ENCODE measurements around the gene APBB2. TPM values are rescaled to one million over a fixed set of nuclear protein-coding genes. Genes with fewer than 3 reads are reported as not detected.
A peak's percentile ranks its signal among the peaks of the same experiment; 100 is the strongest.

Gene APBB2
- total RNA-seq, 1 donor = 92.3 TPM

DNA sequence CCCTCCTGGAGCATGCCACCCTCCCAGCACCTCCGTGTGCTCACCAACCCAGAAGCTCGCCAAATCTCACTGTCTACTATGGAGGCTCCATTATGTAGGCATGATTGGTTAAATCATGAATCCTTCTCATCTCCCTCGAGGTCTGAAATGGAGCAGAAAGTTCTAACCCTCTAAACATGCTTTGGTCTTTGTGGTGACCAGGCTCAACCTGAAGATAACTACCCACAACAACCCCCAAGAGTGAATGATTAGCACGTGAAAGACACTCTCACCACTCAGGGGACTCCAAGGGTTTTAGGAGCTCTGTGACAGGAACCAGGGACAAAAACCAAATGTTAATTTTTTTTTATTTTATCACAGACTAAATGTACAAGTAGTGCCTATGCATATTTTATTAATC is 47.2 kb downstream of the APBB2 start:
- no peaks in the 10 kb centered on the region for H3K36me3 ChIP-seq (ENCODE audit: insufficient read depth, low read length)
- no peak overlapping the region for H3K4me2 ChIP-seq (ENCODE audit: insufficient read depth, low read length)
- no peaks in the 10 kb centered on the region for H3K4me1 ChIP-seq (ENCODE audit: insufficient read depth, low read length)
- no peak overlapping the region for H2AFZ ChIP-seq (ENCODE audit: low read length)
- no peak for DNase-seq (ENCODE audit: insufficient read length, low spot score, missing footprints)
- H3K9me3 ChIP-seq (ENCODE audit: low read depth, low read length) = no peaks in the 10 kb centered on the region
- no peaks in the 10 kb centered on the region for H3K27me3 ChIP-seq (ENCODE audit: insufficient read depth, low read length)
- H3K79me2 ChIP-seq (ENCODE audit: insufficient read depth, low read length) = peaks cover 92% of the 10 kb centered on the region
- H3K4me3 ChIP-seq (ENCODE audit: insufficient read depth, low read length) = no peak overlapping the region
- H4K20me1 ChIP-seq (ENCODE audit: insufficient read depth, low read length) = no peaks in the 10 kb centered on the region
- no peak overlapping the region for H3K27ac ChIP-seq (ENCODE audit: low read depth, low read length)
- TF ChIP-seq, protein P1, sequence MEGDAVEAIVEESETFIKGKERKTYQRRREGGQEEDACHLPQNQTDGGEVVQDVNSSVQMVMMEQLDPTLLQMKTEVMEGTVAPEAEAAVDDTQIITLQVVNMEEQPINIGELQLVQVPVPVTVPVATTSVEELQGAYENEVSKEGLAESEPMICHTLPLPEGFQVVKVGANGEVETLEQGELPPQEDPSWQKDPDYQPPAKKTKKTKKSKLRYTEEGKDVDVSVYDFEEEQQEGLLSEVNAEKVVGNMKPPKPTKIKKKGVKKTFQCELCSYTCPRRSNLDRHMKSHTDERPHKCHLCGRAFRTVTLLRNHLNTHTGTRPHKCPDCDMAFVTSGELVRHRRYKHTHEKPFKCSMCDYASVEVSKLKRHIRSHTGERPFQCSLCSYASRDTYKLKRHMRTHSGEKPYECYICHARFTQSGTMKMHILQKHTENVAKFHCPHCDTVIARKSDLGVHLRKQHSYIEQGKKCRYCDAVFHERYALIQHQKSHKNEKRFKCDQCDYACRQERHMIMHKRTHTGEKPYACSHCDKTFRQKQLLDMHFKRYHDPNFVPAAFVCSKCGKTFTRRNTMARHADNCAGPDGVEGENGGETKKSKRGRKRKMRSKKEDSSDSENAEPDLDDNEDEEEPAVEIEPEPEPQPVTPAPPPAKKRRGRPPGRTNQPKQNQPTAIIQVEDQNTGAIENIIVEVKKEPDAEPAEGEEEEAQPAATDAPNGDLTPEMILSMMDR (IDR thresholded peaks at IDR 0.05; ENCODE audit: extremely low read depth, low read depth, low read length) = no peak

DNA sequence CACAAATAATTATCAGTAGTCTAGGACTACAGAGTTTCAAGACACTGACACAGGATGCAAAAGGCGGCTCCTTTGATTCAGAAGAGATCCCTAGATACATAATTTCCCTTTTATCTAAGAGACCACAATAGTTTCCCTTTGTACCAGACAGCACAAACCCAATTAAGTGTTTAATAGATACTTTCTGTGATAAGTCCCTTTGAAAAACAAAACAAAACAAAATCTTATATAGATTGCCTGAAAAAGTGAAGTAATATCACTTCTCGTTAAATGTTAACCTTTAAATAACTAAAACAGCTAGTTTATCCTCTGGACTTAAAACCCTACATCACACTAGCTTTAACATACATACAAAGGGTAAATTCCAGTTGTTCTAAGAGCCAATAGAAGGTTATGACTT is 49.9 kb downstream of the APBB2 start:
- no peak overlapping the region for H2AFZ ChIP-seq (ENCODE audit: low read length)
- no peak overlapping the region for H3K4me3 ChIP-seq (ENCODE audit: insufficient read depth, low read length)
- H3K9me3 ChIP-seq (ENCODE audit: low read depth, low read length) = no peaks in the 10 kb centered on the region
- H3K4me1 ChIP-seq (ENCODE audit: insufficient read depth, low read length) = peaks cover 24% of the 10 kb centered on the region
- no peaks in the 10 kb centered on the region for H3K36me3 ChIP-seq (ENCODE audit: insufficient read depth, low read length)
- H3K27me3 ChIP-seq (ENCODE audit: insufficient read depth, low read length) = no peaks in the 10 kb centered on the region
- H3K79me2 ChIP-seq (ENCODE audit: insufficient read depth, low read length) = peaks cover 77% of the 10 kb centered on the region
- no peak overlapping the region for H3K27ac ChIP-seq (ENCODE audit: low read depth, low read length)
- no peak for DNase-seq (ENCODE audit: insufficient read length, low spot score, missing footprints)
- TF ChIP-seq, protein P1 (IDR thresholded peaks at IDR 0.05; ENCODE audit: extremely low read depth, low read depth, low read length) = no peak
- no peak overlapping the region for H3K4me2 ChIP-seq (ENCODE audit: insufficient read depth, low read length)
- no peaks in the 10 kb centered on the region for H4K20me1 ChIP-seq (ENCODE audit: insufficient read depth, low read length)

DNA sequence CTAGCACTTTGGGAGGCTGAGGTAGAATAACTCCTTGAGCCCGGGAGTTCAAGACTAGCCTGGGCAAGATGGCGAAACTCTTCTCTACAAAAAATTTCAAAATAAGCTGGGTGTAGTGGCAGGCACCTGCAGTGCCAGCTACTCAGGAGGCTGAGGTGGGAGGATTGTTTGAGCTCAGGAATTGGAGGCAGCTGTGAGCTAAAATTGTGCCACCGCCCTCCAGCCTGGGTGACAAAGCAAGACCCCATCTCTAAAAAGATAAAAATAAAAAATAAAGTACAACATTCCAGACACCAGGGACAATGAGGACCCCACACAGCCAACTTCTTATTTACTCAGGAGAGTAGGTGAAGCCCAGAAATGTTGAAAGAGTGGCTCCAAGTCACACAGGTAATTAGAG is 53.0 kb downstream of the APBB2 start:
- TF ChIP-seq, protein P1 (IDR thresholded peaks at IDR 0.05; ENCODE audit: extremely low read depth, low read depth, low read length) = no peak
- H3K9me3 ChIP-seq (ENCODE audit: low read depth, low read length) = no peaks in the 10 kb centered on the region
- no peak overlapping the region for H2AFZ ChIP-seq (ENCODE audit: low read length)
- peak overlapping the region; percentile 83 for H3K27ac ChIP-seq (ENCODE audit: low read depth, low read length)
- H3K27me3 ChIP-seq (ENCODE audit: insufficient read depth, low read length) = no peaks in the 10 kb centered on the region
- no peaks in the 10 kb centered on the region for H3K36me3 ChIP-seq (ENCODE audit: insufficient read depth, low read length)
- no peaks in the 10 kb centered on the region for H4K20me1 ChIP-seq (ENCODE audit: insufficient read depth, low read length)
- H3K79me2 ChIP-seq (ENCODE audit: insufficient read depth, low read length) = peaks cover 82% of the 10 kb centered on the region
- H3K4me1 ChIP-seq (ENCODE audit: insufficient read depth, low read length) = peaks cover 46% of the 10 kb centered on the region
- no peak for DNase-seq (ENCODE audit: insufficient read length, low spot score, missing footprints)
- no peak overlapping the region for H3K4me3 ChIP-seq (ENCODE audit: insufficient read depth, low read length)
- H3K4me2 ChIP-seq (ENCODE audit: insufficient read depth, low read length) = peak overlapping the region; percentile 47

DNA sequence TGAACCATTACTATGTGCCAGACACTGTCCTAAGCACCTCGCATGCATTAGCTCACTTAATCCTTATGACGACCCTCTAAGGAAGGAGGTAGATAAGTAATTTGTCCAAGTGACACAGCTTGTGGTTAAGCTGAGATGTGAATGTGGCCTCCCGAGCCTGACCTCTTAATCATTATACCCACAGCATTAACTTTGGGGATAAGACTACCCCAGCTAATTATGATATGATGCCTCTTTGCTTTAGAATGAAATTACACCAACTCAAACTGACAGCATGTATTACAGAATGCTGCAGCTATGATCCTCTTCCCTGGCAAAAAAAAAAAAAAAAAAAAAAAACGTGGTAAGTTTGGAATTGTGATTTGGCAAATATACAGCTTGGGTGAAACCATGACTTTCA is 53.5 kb downstream of the APBB2 start:
- Histone ChIP-seq H4K20me1 (ENCODE audit: insufficient read depth, low read length) (no peaks in the 10 kb centered on the region), H3K9me3 (ENCODE audit: low read depth, low read length) (no peaks in the 10 kb centered on the region), H3K4me1 (ENCODE audit: insufficient read depth, low read length) (peaks cover 51% of the 10 kb centered on the region), H3K27ac (ENCODE audit: low read depth, low read length) (peak overlapping the region; percentile 83), H3K4me3 (ENCODE audit: insufficient read depth, low read length) (no peak overlapping the region), H3K36me3 (ENCODE audit: insufficient read depth, low read length) (no peaks in the 10 kb centered on the region), H3K4me2 (ENCODE audit: insufficient read depth, low read length) (peak overlapping the region; percentile 47), H2AFZ (ENCODE audit: low read length) (no peak overlapping the region), H3K27me3 (ENCODE audit: insufficient read depth, low read length) (no peaks in the 10 kb centered on the region), H3K79me2 (ENCODE audit: insufficient read depth, low read length) (peaks cover 80% of the 10 kb centered on the region)
- TF ChIP-seq, protein P1 (IDR thresholded peaks at IDR 0.05; ENCODE audit: extremely low read depth, low read depth, low read length) = no peak
- DNase-seq (ENCODE audit: insufficient read length, low spot score, missing footprints) = peak; percentile 87

Data from osteoblast (primary cell).